MM.1S (cell line): ENCODE data around the gene CTXND2.

ENCODE experiments used
- CTCF ChIP-seq: fragments of 300-600 bp; sonication (generic); IDR thresholded peaks from 2 replicates; pipeline ENCODE4 v1.5.1; 2016; ENCODE audit warnings: antibody characterized with exemption, low read length, mixed read lengths
- EZH2 ChIP-seq: fragments of 300-600 bp; sonication (generic); optimal IDR thresholded peaks from 2 replicates; pipeline ENCODE3; 2017; ENCODE audit warnings: low read depth, mild to moderate bottlenecking, antibody characterized with exemption, low read length, mixed read lengths

GRCh38 chr1:150902751-150903150 is 15.8 kb downstream of the CTXND2 start:
- no peak for TF ChIP-seq CTCF
- no peak for TF ChIP-seq EZH2
